Esophagus squamous epithelium (tissue), 5 donors: ENCODE data around the gene TLK1. TPM values are rescaled to one million over a fixed set of nuclear protein-coding genes. Genes with fewer than 3 reads are reported as not detected.
"Not testable (repeated sequence)": the region's sequence is repeated elsewhere in the genome, so short reads cannot be mapped to it uniquely, and the experiment has no call there.

ENCODE experiments used
- DNase-seq: peaks from one replicate; lab custom pipeline; 2025; lab: John Stamatoyannopoulos, UW
- H3K27ac ChIP-seq, 4 donors: fragments of 200-600 bp; sonication (generic); one replicate each; pipeline ENCODE4 v1.5.1; 2016 to 2019; ENCODE audit warnings: mild to moderate bottlenecking in 1 of 4
- H3K27me3 ChIP-seq, 4 donors: fragments of 200-600 bp; sonication (generic); 1 replicate in 3 of 4; 2 replicates in 1 of 4; pipeline versions ENCODE4 v1.5.1 to v1.6.0; 2017 to 2021; ENCODE audit warnings: antibody characterized with exemption in 1 of 4
- H3K36me3 ChIP-seq, 3 donors: fragments of 200-600 bp; sonication (generic); one replicate each; pipeline ENCODE4 v1.5.1; 2016 to 2019
- H3K4me1 ChIP-seq, 3 donors: fragments of 200-600 bp; sonication (generic); one replicate each; pipeline ENCODE4 v1.5.1; 2017 to 2019
- H3K4me3 ChIP-seq, 4 donors: fragments of 200-600 bp; sonication (generic); 1 replicate in 3 of 4; 2 replicates in 1 of 4; pipeline ENCODE4 v1.5.1; 2016 to 2019; ENCODE audit warnings: mild to moderate bottlenecking in 2 of 4, moderate library complexity in 1 of 4
- H3K9me3 ChIP-seq, 3 donors: fragments of 200-600 bp; sonication (generic); one replicate each; pipeline ENCODE4 v1.5.1; 2016 to 2019
- POLR2A ChIP-seq, 4 donors: fragments of 450-650 bp; IDR thresholded peaks; one replicate each; pipeline ENCODE4 v1.6.1; 2017; ENCODE audit warnings: antibody characterized with exemption in 4 of 4, mild to moderate bottlenecking in 4 of 4, moderate library complexity in 3 of 4
- WGBS, 2 donors: methylation state at CpG; one replicate each; pipeline ENCODE4 v1.1.5; 2018; 5-methylcytosine and 5-hydroxymethylcytosine counted together
- intact Hi-C: fragments of 100-400 bp; cut with DNase I; formaldehyde crosslinking; loops from one replicate; pipeline ENCODE4 v1.15.0; 2022
- total RNA-seq, 4 donors: library from RNA; depleted of rRNA; stranded (reverse); fragments of >200 nt; gene quantifications; one replicate each; pipeline ENCODE4 v1.1.0, GENCODE V29; 2016
- TF ChIP-seq, protein P1 (sequence below), 6 experiments: fragments of 450-650 bp in 4 of 6; fragments of 200-600 bp in 2 of 6; sonication (generic) in 2 of 6; IDR thresholded peaks; one replicate each; pipeline ENCODE4 v1.5.1; 2016 to 2019; ENCODE audit warnings: antibody characterized with exemption in 6 of 6, mild to moderate bottlenecking in 4 of 6, moderate library complexity in 4 of 6
- donor health status: DM: yes; HTN: yes; CAD: no.

The TLK1 gene
- total RNA-seq, 4 donors from 2014 or later, result 11.1 to 24.5 (median 20.0) TPM

GRCh38 chr2:171080607-171081006 is 80.1 kb downstream of the TLK1 start:
- intact Hi-C loops, result no loop called here
- H3K27ac ChIP-seq, result no peak overlapping the region
- no peak for DNase-seq
- TF ChIP-seq POLR2A (IDR thresholded peaks at IDR 0.05), result no peak
- TF ChIP-seq, protein P1, sequence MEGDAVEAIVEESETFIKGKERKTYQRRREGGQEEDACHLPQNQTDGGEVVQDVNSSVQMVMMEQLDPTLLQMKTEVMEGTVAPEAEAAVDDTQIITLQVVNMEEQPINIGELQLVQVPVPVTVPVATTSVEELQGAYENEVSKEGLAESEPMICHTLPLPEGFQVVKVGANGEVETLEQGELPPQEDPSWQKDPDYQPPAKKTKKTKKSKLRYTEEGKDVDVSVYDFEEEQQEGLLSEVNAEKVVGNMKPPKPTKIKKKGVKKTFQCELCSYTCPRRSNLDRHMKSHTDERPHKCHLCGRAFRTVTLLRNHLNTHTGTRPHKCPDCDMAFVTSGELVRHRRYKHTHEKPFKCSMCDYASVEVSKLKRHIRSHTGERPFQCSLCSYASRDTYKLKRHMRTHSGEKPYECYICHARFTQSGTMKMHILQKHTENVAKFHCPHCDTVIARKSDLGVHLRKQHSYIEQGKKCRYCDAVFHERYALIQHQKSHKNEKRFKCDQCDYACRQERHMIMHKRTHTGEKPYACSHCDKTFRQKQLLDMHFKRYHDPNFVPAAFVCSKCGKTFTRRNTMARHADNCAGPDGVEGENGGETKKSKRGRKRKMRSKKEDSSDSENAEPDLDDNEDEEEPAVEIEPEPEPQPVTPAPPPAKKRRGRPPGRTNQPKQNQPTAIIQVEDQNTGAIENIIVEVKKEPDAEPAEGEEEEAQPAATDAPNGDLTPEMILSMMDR (IDR thresholded peaks at IDR 0.05), result no peak
- H3K27me3 ChIP-seq, result no peaks in the 10 kb centered on the region
- 93 to 95% methylated on average over 6 of the region's 6 CpGs for WGBS, 2 donors
- H3K36me3 ChIP-seq, result peaks cover 0 to 50% (median 0%) of the 10 kb centered on the region in 3 donors
- no peaks in the 10 kb centered on the region for H3K9me3 ChIP-seq
- H3K4me1 ChIP-seq, result peaks cover 0 to 13% (median 0%) of the 10 kb centered on the region in 3 donors
- H3K4me3 ChIP-seq, result no peak overlapping the region

- DNase-seq, H3K9me3 ChIP-seq, H3K27me3 ChIP-seq, H3K4me1 ChIP-seq, H3K27ac ChIP-seq, H3K4me3 ChIP-seq, intact Hi-C loops: not testable (repeated sequence)
- peaks cover 0 to 73% (median 0%) of the 10 kb centered on the region in 3 donors for H3K36me3 ChIP-seq
- 79 to 92% methylated on average over 3 to 5 of the region's 7 CpGs for WGBS, 2 donors
Measured at GRCh38 chr2:171076422-171076821, 84.3 kb downstream of the TLK1 start.

DNA sequence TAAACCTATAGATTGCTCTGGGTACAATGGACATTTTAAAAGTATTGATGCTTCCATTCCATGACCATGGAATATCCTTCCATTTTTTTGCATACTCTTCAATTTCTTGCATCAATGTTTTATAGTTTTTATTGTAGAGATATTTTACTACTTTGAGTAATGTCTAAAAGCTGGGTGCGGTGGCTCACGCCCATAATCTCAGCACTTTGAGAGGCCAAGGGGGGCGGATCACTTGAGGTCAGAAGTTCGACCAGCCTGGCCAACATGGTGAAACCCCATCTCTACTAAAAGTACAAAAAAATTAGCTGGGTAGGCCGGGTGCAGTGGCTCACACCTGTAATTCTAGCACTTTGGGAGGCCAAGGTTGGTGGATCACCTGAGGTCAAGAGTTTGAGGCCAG is 88.5 kb downstream of the TLK1 start:
- DNase-seq, result no peak
- intact Hi-C loops, result no loop called here
- 95 to 100% methylated on average over 4 to 5 of the region's 5 CpGs for WGBS, 2 donors
- H3K27me3 ChIP-seq, result no peaks in the 10 kb centered on the region
- H3K27ac ChIP-seq, result no peak overlapping the region
- no peaks in the 10 kb centered on the region for H3K9me3 ChIP-seq
- no peak overlapping the region for H3K4me3 ChIP-seq
- TF ChIP-seq POLR2A (IDR thresholded peaks at IDR 0.05), result no peak
- TF ChIP-seq, protein P1 (IDR thresholded peaks at IDR 0.05), result no peak
- no peaks in the 10 kb centered on the region for H3K4me1 ChIP-seq
- H3K36me3 ChIP-seq, result peaks cover 0 to 53% (median 0%) of the 10 kb centered on the region in 3 donors

DNA sequence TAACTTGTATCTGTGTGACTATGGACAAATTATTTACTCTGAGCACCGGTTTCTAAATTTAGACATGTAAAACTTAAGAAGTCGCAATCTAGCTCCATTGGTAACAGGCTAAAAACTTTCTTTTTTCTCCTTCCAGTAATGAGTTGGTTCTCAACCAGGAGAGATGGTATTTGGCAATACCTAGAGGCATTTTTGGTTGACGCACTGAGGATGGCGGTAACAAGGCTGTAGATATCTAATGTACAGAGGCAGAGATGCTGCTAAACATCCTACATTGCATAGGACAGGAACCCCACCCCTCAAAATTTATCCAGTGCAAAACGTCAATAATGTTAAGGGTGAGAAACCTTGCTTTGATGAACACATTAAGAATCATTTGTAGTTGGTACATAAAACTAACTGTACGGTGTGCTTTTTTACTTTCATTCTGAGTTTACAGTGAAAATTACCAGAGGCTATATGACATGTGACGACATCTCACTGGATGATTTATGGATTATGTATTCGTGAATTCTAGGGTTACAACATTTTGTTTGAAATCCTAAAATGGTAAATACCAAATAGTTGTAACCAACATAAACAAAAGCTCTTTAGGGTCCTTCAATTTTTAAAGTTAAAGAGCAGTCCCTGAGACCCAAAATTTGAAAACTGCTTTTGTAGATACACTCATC is 91.3 kb downstream of the TLK1 start:
- Histone ChIP-seq H3K36me3 (peaks cover 0 to 36% (median 0%) of the 10 kb centered on the region in 3 donors), H3K4me3 (no peak overlapping the region), H3K9me3 (no peaks in the 10 kb centered on the region), H3K4me1 (no peaks in the 10 kb centered on the region), H3K27me3 (no peaks in the 10 kb centered on the region), H3K27ac (no peak overlapping the region)
- WGBS, 2 donors, result 32 to 40% methylated on average over 8 of the region's 8 CpGs
- TF ChIP-seq, protein P1 (IDR thresholded peaks at IDR 0.05), result no peak
- no peak for DNase-seq
- intact Hi-C loops, result no loop called here

DNA sequence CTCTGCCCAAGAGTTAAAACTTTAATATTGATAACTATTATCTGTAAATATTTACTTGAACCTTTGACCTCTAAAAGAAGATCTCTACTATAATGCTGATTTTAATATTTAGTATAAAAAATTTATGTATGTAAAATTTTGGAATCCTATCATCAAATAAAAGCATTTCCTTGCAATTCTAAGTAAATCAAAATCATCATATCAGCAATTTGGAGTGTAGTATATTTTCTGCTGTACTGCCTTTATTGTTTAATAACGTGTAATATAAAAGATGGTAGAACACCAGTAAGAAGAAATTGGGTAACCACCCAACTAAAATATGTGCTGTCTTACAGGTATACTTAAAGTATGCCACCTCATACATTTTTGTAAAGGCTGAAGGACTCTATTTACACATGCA is 94.6 kb downstream of the TLK1 start:
- H3K36me3 ChIP-seq, result peaks cover 0 to 8% (median 0%) of the 10 kb centered on the region in 3 donors
- no peaks in the 10 kb centered on the region for H3K27me3 ChIP-seq
- H3K4me1 ChIP-seq, result no peaks in the 10 kb centered on the region
- no peak overlapping the region for H3K27ac ChIP-seq
- intact Hi-C loops, result no loop called here
- no peak for DNase-seq
- no peak for TF ChIP-seq POLR2A (IDR thresholded peaks at IDR 0.05)
- TF ChIP-seq, protein P1 (IDR thresholded peaks at IDR 0.05), result no peak
- no peaks in the 10 kb centered on the region for H3K9me3 ChIP-seq
- 89 to 92% methylated on average over 1 of the region's 1 CpG for WGBS, 2 donors
- no peak overlapping the region for H3K4me3 ChIP-seq
